Superior temporal gyrus (tissue), 1 donor: ENCODE data around the gene NFXL1.
A peak's percentile ranks its signal among the peaks of the same experiment; 100 is the strongest.

Source experiments
- DNase-seq: peaks from one replicate; pipeline ENCODE4 v3.0.0-alpha.2; 2016; ENCODE audit errors: extremely low spot score

The NFXL1 gene

GRCh38 chr4:47835494-47835893, 78.9 kb downstream of the NFXL1 start:
- no peak for DNase-seq

DNA sequence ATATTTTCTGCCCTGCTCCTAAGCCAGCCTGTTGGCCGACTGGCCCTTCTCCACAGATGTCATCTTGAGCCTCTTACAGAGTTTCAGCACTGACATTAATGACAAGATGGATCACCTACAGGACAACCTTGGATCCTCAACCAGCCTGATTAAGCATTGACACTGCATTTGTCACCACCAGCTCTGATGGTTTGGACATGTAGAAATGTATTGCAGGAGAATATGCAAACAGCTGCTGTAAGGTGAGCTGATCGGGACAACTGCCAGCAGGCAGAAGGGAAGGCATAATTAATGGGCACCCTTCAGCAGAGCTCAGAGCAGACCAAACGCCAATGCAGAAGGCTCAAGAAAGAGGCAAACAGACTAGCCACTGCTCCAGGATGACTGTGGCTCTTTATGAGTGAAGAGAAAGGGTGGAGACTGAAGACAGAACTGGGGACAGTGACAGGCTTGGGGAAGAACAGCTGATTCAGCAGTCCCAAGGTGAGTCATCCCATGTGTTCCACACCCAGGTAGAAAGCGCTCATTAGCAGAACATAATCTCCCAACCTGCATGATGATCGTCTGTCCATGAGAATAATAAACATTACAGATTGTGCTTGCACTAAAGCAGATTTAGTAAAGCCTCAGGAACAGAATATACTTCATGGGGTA, 83.2 kb downstream of the NFXL1 start:
- DNase-seq: no peak

DNA sequence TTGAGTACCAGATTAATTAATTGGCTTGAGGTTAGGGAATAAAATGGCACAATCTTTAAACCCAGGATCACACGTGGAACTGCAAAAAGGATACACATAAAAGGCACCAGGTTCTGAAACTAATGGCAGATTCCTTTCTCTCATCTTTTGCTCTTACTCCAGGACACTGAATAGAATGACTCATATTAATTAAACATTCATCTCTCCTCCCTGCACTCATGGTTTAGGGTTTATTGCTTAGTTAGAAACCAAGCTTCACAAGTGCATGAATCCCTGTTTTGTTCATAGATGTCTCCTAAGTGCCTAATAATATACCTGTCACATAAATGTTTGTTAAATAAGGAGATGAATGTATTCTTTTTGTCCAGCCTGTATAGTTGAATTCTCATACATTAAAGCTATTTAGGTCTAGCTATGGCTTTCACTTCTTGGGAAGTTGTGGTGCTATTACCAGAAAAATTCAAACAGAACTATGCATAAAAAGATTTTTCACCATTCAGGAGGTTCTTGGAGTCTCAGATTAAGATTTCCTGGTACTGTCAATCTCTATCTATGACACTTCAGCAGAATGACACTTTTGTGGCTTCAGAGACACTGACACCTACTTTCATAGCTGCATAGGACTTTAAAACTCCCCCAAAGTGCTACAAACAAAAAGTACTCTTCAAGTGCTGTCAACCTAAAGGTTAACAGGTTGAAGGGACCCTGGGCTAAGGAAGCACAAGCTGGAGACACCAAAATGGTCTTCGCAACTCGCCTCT, 83.9 kb downstream of the NFXL1 start:
- no peak for DNase-seq

DNA sequence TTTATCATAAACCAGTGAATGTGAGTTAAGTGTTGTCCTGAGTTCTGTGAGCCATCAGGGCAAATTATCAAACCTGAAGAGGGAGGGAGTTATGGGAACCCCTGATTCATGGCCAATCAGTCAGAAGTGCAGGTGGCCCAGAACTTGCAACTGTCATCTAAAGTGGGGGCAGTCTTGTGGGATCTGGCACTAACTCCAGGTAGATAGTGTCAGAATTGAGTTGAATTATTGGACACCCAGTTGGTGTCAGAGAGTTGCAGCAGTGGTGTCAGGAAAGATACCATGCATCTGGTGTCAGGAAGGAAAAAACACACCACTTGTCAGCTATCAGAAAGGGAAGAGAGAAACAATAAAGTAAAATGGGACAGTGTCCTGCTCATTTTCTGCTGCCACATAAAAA, 84.9 kb downstream of the NFXL1 start:
- DNase-seq: no peak

- DNase-seq: no peak
These were observed 86.9 kb downstream of the NFXL1 start for GRCh38 chr4:47827343-47828047.

DNA sequence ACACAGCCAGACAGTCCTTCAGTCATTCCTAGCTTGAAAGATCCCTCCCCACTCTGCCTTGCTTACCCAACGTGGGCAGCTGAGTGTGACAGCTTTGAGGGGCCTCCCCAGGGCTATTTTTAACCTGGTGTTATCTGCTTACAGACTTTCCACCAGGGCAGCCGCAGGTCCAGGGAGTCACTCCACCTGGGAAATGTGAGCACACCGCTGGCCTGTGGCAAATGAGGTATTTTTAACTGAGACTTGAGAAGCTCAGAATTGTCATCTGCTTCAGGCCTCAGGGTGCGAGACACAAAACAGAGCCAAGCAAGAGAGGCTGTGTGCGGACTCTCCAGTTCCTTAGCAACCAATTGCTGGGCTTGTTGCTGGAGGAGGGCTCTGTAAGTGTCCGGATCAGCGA, 89.5 kb downstream of the NFXL1 start:
- no peak for DNase-seq

DNA sequence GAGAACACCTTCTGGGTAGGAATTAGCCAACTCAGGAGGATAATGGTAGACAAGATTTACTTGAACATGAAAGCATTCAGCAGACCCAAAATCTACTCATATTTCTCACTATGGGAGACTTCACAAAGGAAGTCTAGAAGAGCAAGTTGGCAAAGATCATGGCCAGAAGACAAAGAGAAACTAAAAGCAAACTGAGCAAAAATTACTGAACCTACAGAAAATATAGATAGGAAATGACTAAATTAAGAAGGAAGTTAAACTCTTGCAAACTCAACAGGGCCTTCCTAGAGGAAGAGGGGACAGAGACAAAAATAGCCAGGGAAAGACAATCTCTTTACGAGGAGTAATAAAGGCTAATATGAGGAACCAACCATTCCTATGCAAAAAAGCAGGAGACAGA, 95.2 kb downstream of the NFXL1 start:
- no peak for DNase-seq

DNA sequence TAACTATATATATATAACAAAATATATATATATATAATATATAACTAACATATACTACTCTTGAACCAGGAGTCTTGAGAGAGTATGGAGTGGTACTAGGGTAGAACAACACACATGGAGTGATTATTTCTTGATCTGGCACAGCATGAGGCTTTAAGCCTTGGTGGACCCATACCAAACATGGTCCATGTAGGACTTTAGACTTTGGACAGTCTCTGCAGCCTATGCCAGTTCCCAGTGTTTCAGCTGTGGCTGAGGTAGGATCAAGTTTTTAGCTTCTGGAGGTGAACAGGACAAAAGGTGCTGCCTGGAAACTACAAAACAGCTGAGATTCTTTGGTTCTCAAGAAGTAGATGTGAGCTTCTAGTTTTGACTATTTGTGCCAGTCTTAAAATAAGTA, 97.1 kb downstream of the NFXL1 start:
- no peak for DNase-seq

- no peak for DNase-seq
These were observed 97.6 kb downstream of the NFXL1 start for GRCh38 chr4:47816748-47817147.

- peak; percentile 53 for DNase-seq
These were observed 99.6 kb downstream of the NFXL1 start for GRCh38 chr4:47814618-47815295.

- DNase-seq: no peak
These were observed 104.7 kb downstream of the NFXL1 start for GRCh38 chr4:47809654-47810203.

- DNase-seq: no peak
These were observed 109.8 kb downstream of the NFXL1 start for GRCh38 chr4:47804598-47804997.

DNA sequence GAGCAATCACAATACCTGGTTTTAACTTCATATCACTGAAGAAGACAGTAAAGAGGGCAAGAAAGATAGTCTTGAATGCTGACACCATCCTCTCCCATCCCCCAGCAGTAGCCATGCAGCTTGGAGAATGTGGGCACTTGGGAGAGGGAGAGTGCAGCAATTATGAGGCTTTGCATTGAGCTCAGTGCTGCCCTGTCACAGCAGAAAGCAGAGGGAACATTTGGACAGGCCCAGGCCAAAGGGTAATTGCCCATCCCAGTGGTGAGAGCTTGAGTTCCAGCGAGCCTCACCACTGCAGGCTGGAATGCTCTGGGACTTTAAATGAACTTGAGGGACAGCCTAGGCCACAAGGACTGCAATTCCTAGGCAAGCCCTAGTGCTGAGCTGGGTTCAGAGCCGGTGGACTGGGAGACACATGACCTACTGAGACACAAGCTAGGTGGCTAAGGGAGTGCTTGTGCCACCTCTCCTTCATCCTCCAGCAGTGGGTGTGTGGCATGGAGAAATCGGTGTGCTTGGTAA, 112.8 kb downstream of the NFXL1 start:
- no peak for DNase-seq

- no peak for DNase-seq
These were observed 116.2 kb downstream of the NFXL1 start for GRCh38 chr4:47798165-47798564.
